Ovary (tissue), 9 donors: Measurements from ENCODE around the gene BTC. TPM values are rescaled to one million over a fixed set of nuclear protein-coding genes. Genes with fewer than 3 reads are reported as not detected.

Experiments used
- DNase-seq, 5 donors: peaks; one replicate each; pipeline ENCODE4 v3.0.0-alpha.2; 2019 to 2020
- H3K27ac ChIP-seq, 2 donors: fragments of 200-600 bp; one replicate each; pipeline versions ENCODE4 v1.5.1 to v1.8.0; 2019 to 2022
- H3K27me3 ChIP-seq: fragments of 200-600 bp; one replicate; pipeline ENCODE4 v1.8.0; 2022
- H3K36me3 ChIP-seq: fragments of 200-600 bp; sonication (generic); one replicate; pipeline ENCODE4 v1.5.1; 2019
- H3K4me1 ChIP-seq: one replicate; pipeline ENCODE4 v1.8.1; 2013; ENCODE audit warnings: mild to moderate bottlenecking, moderate library complexity; ENCODE audit not compliant: insufficient read depth
- H3K4me3 ChIP-seq: fragments of 200-600 bp; sonication (generic); one replicate; pipeline ENCODE4 v1.5.1; 2017
- H3K9me3 ChIP-seq, 2 donors: fragments of 200-600 bp in 1 of 2; sonication (generic) in 1 of 2; one replicate each; pipeline versions ENCODE4 v1.5.1 to v1.8.1; 2013 to 2019; ENCODE audit warnings: mild to moderate bottlenecking in 1 of 2, moderate library complexity in 1 of 2
- EP300 ChIP-seq: sonication (generic); formaldehyde crosslinking; IDR thresholded peaks from one replicate; pipeline ENCODE4 v1.6.1; 2017; ENCODE audit warnings: antibody characterized with exemption
- POLR2A ChIP-seq: fragments of 450-650 bp; IDR thresholded peaks from one replicate; pipeline ENCODE4 v1.6.1; 2017; ENCODE audit warnings: antibody characterized with exemption, mild to moderate bottlenecking, moderate library complexity
- WGBS, 3 donors: extraction: QIAGEN DNeasy Blood & Tissue Kit in 1 of 3; methylation state at CpG; one replicate each; pipeline versions ENCODE4 v1.1.5 to v1.1.7; 2013 to 2017; 5-methylcytosine and 5-hydroxymethylcytosine counted together
- intact Hi-C, 4 donors: fragments of 100-400 bp; cut with DNase I; formaldehyde crosslinking; loops; one replicate each; pipeline versions ENCODE4 v1.11.0 to v1.15.1; 2022 to 2023
- polyA plus RNA-seq, 2 donors: library from polyadenylated mRNA; stranded (reverse); fragments of 200-250 nt in 1 of 2; fragments of 350-450 nt in 1 of 2; fragmentation: Illumina TruSeq in 1 of 2; extraction: RNeasy Lipid Tissue Mini Kit (QIAGEN cat#74804) in 1 of 2; gene quantifications; one replicate each; pipeline ENCODE4 v1.2.3, GENCODE V29; 2013 to 2014
- total RNA-seq, 7 donors: library from RNA; depleted of rRNA in 2 of 7; stranded (reverse); fragments of >200 nt in 2 of 7; fragmentation: NEBNext Ultra II Directional in 3 of 7; extraction: Animal tissue kit (Norgen Biotek cat#: 25700) in 3 of 7; gene quantifications; one replicate each; pipeline versions ENCODE4 v1.1.0 to v1.2.4, GENCODE V29; 2016 to 2023
- TF ChIP-seq, protein P1 (sequence below), 3 donors: fragments of 450-650 bp in 2 of 3; fragments of 200-600 bp in 1 of 3; IDR thresholded peaks; one replicate each; pipeline versions ENCODE4 v1.5.1 to v1.8.0; 2016 to 2022; ENCODE audit warnings: antibody characterized with exemption in 3 of 3, mild to moderate bottlenecking in 1 of 3
- donor health status: DM: no; HTN: no; CAD: no; lungs with moderate emphysema.
- donor health status: DM: no; HTN: no; CAD: no.
- donor health status: Bipolar disorder and iron deficiency.
- donor health status: DM: yes; HTN: yes; CAD: no.
- donor health status: DM: no; HTN: no; CAD: no.
- donor health status: DM: yes; HTN: yes; CAD: no.

Gene BTC
- total and polyA plus RNA-seq, 9 donors = 0.24 to 30.0 (median 0.97) TPM

DNA sequence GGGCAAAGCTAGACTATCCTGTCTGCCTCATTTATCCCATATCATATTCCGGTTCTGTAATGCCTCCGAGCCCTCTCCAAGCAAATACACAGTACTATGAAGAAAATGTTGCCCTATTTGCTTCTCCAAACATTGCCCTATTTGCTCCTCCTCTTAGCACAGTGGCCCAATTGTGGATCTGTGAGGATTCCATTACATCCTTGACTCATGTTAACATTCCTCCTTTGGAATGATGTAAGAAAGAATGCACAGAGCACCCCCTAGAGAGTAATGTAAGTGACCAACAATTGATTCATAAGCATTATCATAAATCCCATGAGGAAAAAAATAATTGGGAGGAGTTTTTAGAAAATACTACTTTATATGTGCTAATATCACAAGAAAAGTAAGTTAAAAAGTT is 11.3 kb upstream of the BTC start:
- WGBS, 3 donors = 76 to 90% (median 87%) methylated on average over 2 of the region's 2 CpGs

GRCh38 chr4:74800310-74800709 is 6.0 kb upstream of the BTC start:
- no peak for DNase-seq
- Histone ChIP-seq H3K27me3 (no peaks in the 10 kb centered on the region), H3K4me1 (no peaks in the 10 kb centered on the region), H3K36me3 (no peaks in the 10 kb centered on the region), H3K27ac (no peak overlapping the region), H3K4me3 (no peak overlapping the region), H3K9me3 (no peaks in the 10 kb centered on the region)
- WGBS, 3 donors = 78 to 85% (median 79%) methylated on average over 3 of the region's 3 CpGs
- no peak for TF ChIP-seq POLR2A
- TF ChIP-seq, protein P1, sequence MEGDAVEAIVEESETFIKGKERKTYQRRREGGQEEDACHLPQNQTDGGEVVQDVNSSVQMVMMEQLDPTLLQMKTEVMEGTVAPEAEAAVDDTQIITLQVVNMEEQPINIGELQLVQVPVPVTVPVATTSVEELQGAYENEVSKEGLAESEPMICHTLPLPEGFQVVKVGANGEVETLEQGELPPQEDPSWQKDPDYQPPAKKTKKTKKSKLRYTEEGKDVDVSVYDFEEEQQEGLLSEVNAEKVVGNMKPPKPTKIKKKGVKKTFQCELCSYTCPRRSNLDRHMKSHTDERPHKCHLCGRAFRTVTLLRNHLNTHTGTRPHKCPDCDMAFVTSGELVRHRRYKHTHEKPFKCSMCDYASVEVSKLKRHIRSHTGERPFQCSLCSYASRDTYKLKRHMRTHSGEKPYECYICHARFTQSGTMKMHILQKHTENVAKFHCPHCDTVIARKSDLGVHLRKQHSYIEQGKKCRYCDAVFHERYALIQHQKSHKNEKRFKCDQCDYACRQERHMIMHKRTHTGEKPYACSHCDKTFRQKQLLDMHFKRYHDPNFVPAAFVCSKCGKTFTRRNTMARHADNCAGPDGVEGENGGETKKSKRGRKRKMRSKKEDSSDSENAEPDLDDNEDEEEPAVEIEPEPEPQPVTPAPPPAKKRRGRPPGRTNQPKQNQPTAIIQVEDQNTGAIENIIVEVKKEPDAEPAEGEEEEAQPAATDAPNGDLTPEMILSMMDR (IDR thresholded peaks at IDR 0.05) = no peak
- TF ChIP-seq EP300 = no peak
- intact Hi-C loops = no loop called here

More for the DNA sequence above, 11.3 kb upstream of the BTC start:
- no peaks in the 10 kb centered on the region for H3K4me1 ChIP-seq
- no peak for DNase-seq
- TF ChIP-seq EP300 (no peak), POLR2A (no peak)
- TF ChIP-seq, protein P1 (IDR thresholded peaks at IDR 0.05) = no peak
- H3K36me3 ChIP-seq = no peaks in the 10 kb centered on the region
- H3K4me3 ChIP-seq = no peak overlapping the region
- intact Hi-C loops = no loop called here
- H3K9me3 ChIP-seq = no peaks in the 10 kb centered on the region
- no peaks in the 10 kb centered on the region for H3K27me3 ChIP-seq
- no peak overlapping the region for H3K27ac ChIP-seq

GRCh38 chr4:74796631-74797030 is 2.3 kb upstream of the BTC start:
- intact Hi-C loops = no loop called here
- Histone ChIP-seq H3K27ac (no peak overlapping the region), H3K9me3 (no peaks in the 10 kb centered on the region), H3K27me3 (no peaks in the 10 kb centered on the region), H3K4me3 (no peak overlapping the region), H3K36me3 (no peaks in the 10 kb centered on the region), H3K4me1 (peaks cover 3% of the 10 kb centered on the region)
- TF ChIP-seq POLR2A (no peak), EP300 (no peak)
- TF ChIP-seq, protein P1 (IDR thresholded peaks at IDR 0.05) = no peak
- no peak for DNase-seq
- WGBS, 3 donors = 80 to 92% (median 87%) methylated on average over 4 of the region's 4 CpGs

DNA sequence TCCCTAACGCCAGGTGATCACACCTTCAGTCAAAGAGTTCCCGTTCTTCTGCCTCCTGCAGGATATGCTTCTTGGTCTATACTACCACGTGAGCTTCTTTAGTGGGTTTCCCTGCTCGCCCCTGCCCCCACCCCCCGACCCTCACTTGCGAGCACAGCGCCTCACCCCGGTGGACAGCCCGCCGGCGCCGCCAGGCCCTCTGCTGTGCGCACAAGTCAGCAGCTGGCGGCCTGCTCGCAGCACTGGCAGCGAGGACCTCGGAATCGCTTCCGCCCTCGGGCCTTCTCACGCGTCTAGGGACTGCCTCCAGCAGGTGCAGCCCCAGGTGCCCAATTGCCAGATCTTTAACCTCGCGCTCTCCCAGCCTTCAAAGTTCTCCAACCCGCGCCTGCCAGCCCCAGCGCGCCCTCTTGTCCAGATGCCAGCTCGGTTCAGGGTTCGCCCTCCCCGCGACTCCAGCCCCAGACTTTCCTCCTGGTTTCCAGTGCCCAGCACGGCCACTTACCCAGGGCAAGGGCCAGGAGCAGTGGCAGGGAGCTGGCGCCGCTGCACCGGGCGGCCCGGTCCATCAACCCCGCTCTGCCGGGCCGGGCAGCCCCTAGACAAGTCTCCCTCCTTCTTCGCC is 454 bp downstream of the BTC start:
- Histone ChIP-seq H3K27ac (no peak overlapping the region), H3K27me3 (no peaks in the 10 kb centered on the region), H3K4me3 (peak overlapping the region; percentile 58), H3K36me3 (no peaks in the 10 kb centered on the region), H3K9me3 (no peaks in the 10 kb centered on the region), H3K4me1 (peaks cover 3% of the 10 kb centered on the region)
- 1% methylated on average over 35 to 42 of the region's 42 CpGs for WGBS, 3 donors
- no peak for TF ChIP-seq POLR2A
- no peak for TF ChIP-seq EP300
- TF ChIP-seq, protein P1 (IDR thresholded peaks at IDR 0.05) = no peak
- intact Hi-C loops = no loop called here
- peak; percentile 14 to 56 (median 31) for DNase-seq
